B cell (primary cell): ENCODE measurements around the gene TMEM69. TPM values are rescaled to one million over a fixed set of nuclear protein-coding genes. Genes with fewer than 3 reads are reported as not detected.
"Not testable (repeated sequence)": the region's sequence is repeated elsewhere in the genome, so short reads cannot be mapped to it uniquely, and the experiment has no call there.

ENCODE experiments used
- ATAC-seq: fragments of 200-7000 bp; cut with Tn5 transposase; one replicate; pipeline ENCODE4 v1.10.0; 2021; ENCODE audit warnings: low read depth, mild to moderate bottlenecking, moderate number of reproducible peaks, moderate library complexity
- CTCF ChIA-PET: fragments of 350-600 bp; sonication (Branson Sonifier 250); formaldehyde crosslinking; loops from one replicate; lab custom pipeline; 2021; ENCODE audit warnings: antibody characterized with exemption, inconsistent platforms; lab: Charles Lee
- POLR2A ChIA-PET: fragments of 350-600 bp; sonication (Branson Sonifier 250); formaldehyde crosslinking; loops from one replicate; lab custom pipeline; 2021; ENCODE audit warnings: antibody characterized with exemption; lab: Charles Lee
- DNase-seq: peaks from one replicate; pipeline ENCODE4 v3.0.0; 2013
- H2AFZ ChIP-seq: 2 replicates; pipeline ENCODE4 v1.6.1; 2012; ENCODE audit warnings: mild to moderate bottlenecking, low read depth, low read length; ENCODE audit not compliant: insufficient read depth, poor library complexity, severe bottlenecking
- H3K27ac ChIP-seq, 2 donors: 1 replicate in 1 of 2; 2 replicates in 1 of 2; pipeline ENCODE4 v1.5.1; 2012 to 2013; ENCODE audit warnings: low read length in 2 of 2, mild to moderate bottlenecking in 2 of 2, moderate library complexity in 1 of 2
- H3K27me3 ChIP-seq, 4 experiments: fragments of 200-600 bp in 1 of 4; sonication (generic) in 1 of 4; replicated peaks in 1 of 4; 1 replicate in 2 of 4; 2 replicates in 2 of 4; pipeline versions ENCODE4 v1.6.1 to v1.7.0; 2013 to 2016; ENCODE audit warnings: low read length in 3 of 4, mild to moderate bottlenecking in 2 of 4, mixed read lengths in 1 of 4, moderate library complexity in 1 of 4; ENCODE audit not compliant: insufficient read depth in 4 of 4, control insufficient read depth in 3 of 4; ENCODE audit errors: control extremely low read depth in 1 of 4
- H3K36me3 ChIP-seq, 2 experiments: replicated peaks in 1 of 2; 1 replicate in 1 of 2; 2 replicates in 1 of 2; pipeline versions ENCODE4 v1.6.1 to v1.7.1; 2013; ENCODE audit warnings: low read length in 1 of 2; ENCODE audit not compliant: insufficient read depth in 2 of 2, control insufficient read depth in 1 of 2; ENCODE audit errors: control extremely low read depth in 1 of 2, extremely low read depth in 1 of 2
- H3K4me1 ChIP-seq, 2 donors: fragments of 200-600 bp in 1 of 2; sonication (generic) in 1 of 2; 1 replicate in 1 of 2; 2 replicates in 1 of 2; pipeline versions ENCODE4 v1.5.1 to v1.6.1; 2013 to 2017; ENCODE audit warnings: low read length in 2 of 2; ENCODE audit not compliant: control insufficient read depth in 2 of 2, insufficient read depth in 2 of 2
- H3K4me2 ChIP-seq: replicated peaks from 2 replicates; pipeline ENCODE3; 2012; ENCODE audit warnings: mild to moderate bottlenecking, low read depth, low read length; ENCODE audit not compliant: poor library complexity, severe bottlenecking
- H3K4me3 ChIP-seq, 5 experiments: fragments of 200-600 bp in 1 of 5; sonication (generic) in 1 of 5; 1 replicate in 3 of 5; 2 replicates in 2 of 5; pipeline versions ENCODE4 v1.5.1 to v1.7.0; 2011 to 2016; ENCODE audit warnings: low read length in 4 of 5, mild to moderate bottlenecking in 4 of 5, low read depth in 2 of 5, control low read depth in 1 of 5, moderate library complexity in 1 of 5; ENCODE audit not compliant: insufficient read depth in 1 of 5; ENCODE audit errors: control extremely low read depth in 1 of 5, extremely low read depth in 1 of 5
- H3K79me2 ChIP-seq: fragments of 200-600 bp; sonication (generic); one replicate; pipeline ENCODE4 v1.6.0; 2016; ENCODE audit warnings: low read length; ENCODE audit not compliant: control insufficient read depth, insufficient read depth
- H3K9ac ChIP-seq: fragments of 200-600 bp; sonication (generic); 2 replicates; pipeline ENCODE4 v1.6.1; 2017; ENCODE audit warnings: mild to moderate bottlenecking, low read length, moderate library complexity
- H3K9me3 ChIP-seq, 3 donors: one replicate each; pipeline versions ENCODE4 v1.6.1 to v1.7.1; 2013; ENCODE audit warnings: low read length in 2 of 3; ENCODE audit not compliant: control insufficient read depth in 2 of 3, insufficient read depth in 1 of 3; ENCODE audit errors: control extremely low read depth in 1 of 3
- H4K20me1 ChIP-seq: 2 replicates; pipeline ENCODE4 v1.6.0; 2012; ENCODE audit warnings: mild to moderate bottlenecking, low read length; ENCODE audit not compliant: insufficient read depth, control insufficient read depth, poor library complexity, severe bottlenecking
- H3K27ac Mint-ChIP-seq: one replicate; pipeline ENCODE4 v1.8.0; 2021; ENCODE audit warnings: mixed read lengths
- H3K27me3 Mint-ChIP-seq: one replicate; pipeline ENCODE4 v1.8.0; 2021; ENCODE audit warnings: mixed read lengths
- H3K4me1 Mint-ChIP-seq: one replicate; pipeline ENCODE4 v1.8.0; 2021; ENCODE audit warnings: mixed read lengths
- H3K4me3 Mint-ChIP-seq: one replicate; pipeline ENCODE4 v1.8.0; 2021; ENCODE audit warnings: mixed read lengths
- H3K9me3 Mint-ChIP-seq: one replicate; pipeline ENCODE4 v1.8.0; 2022; ENCODE audit warnings: mixed read lengths; ENCODE audit not compliant: insufficient read depth
- CTCF ChIP-seq: fragments of 200-600 bp; IDR thresholded peaks from one replicate; pipeline ENCODE4 v1.8.0; 2022; ENCODE audit warnings: antibody characterized with exemption, mild to moderate bottlenecking
- EZH2 ChIP-seq: IDR thresholded peaks from 2 replicates; pipeline ENCODE4 v1.6.1; 2012; ENCODE audit warnings: borderline replicate concordance, low read depth, mild to moderate bottlenecking, moderate library complexity, low read length; ENCODE audit not compliant: insufficient read depth, poor library complexity, severe bottlenecking
- WGBS: methylation state at CpG from one replicate; pipeline ENCODE4 v1.1.5; 2013; ENCODE audit warnings: missing lambda C conversion rate; ENCODE audit not compliant: insufficient coverage; 5-methylcytosine and 5-hydroxymethylcytosine counted together
- intact Hi-C: fragments of 100-400 bp; cut with micrococcal nuclease; formaldehyde crosslinking; loops from one replicate; pipeline ENCODE4 v1.10.0; 2022
- polyA plus RNA-seq: library from polyadenylated mRNA; depleted of rRNA; stranded (reverse); fragments of >200 nt; gene quantifications from 2 replicates; pipeline ENCODE4 v1.2.3, GENCODE V29; 2012
- total RNA-seq, 2 donors: library from RNA; stranded (reverse); fragments of 120-200 nt in 1 of 2; gene quantifications; 1 replicate in 1 of 2; 2 replicates in 1 of 2; pipeline versions ENCODE4 v1.2.3 to v1.2.4, GENCODE V29; 2013 to 2022

TMEM69 gene
- total and polyA plus RNA-seq, 2 donors (not counting 1 experiment from before 2014, with no cell fraction given): 21.8 to 34.2 TPM

GRCh38 chr1:45722809-45723208 lies 34.8 kb downstream of the TMEM69 start:
- H3K4me3 Mint-ChIP-seq: no peak overlapping the region
- DNase-seq: no peak
- Histone ChIP-seq H3K4me3 (no peak overlapping the region), H3K79me2 (no peaks in the 10 kb centered on the region), H3K27ac (no peak overlapping the region), H3K9ac (no peak overlapping the region), H3K27me3 (no peaks in the 10 kb centered on the region), H3K4me1 (no peaks in the 10 kb centered on the region), H3K9me3 (no peaks in the 10 kb centered on the region), H3K4me2 (no peak overlapping the region), H4K20me1 (no peaks in the 10 kb centered on the region), H3K36me3 (no peaks in the 10 kb centered on the region), H2AFZ (no peak overlapping the region)
- H3K9me3 Mint-ChIP-seq: no peaks in the 10 kb centered on the region
- no peak overlapping the region for H3K27ac Mint-ChIP-seq
- whole genome bisulfite sequencing: no CpG with 5 or more reads among the region's 3 CpGs
- ChIA-PET POLR2A (no interaction called here), CTCF (no interaction called here)
- intact Hi-C loops: no loop called here
- ATAC-seq: no peak
- no peaks in the 10 kb centered on the region for H3K27me3 Mint-ChIP-seq
- H3K4me1 Mint-ChIP-seq: no peaks in the 10 kb centered on the region
- TF ChIP-seq CTCF: no peak
- no peak for TF ChIP-seq EZH2

- DNase-seq: no peak
- H2AFZ ChIP-seq: no peak overlapping the region
- H3K27ac Mint-ChIP-seq: no peak overlapping the region
- H3K79me2 ChIP-seq: no peaks in the 10 kb centered on the region
- no peaks in the 10 kb centered on the region for H3K9me3 ChIP-seq
- H3K27ac ChIP-seq: no peak overlapping the region
- no peak overlapping the region for H3K4me3 Mint-ChIP-seq
- intact Hi-C loops: no loop called here
- H3K4me1 ChIP-seq: no peaks in the 10 kb centered on the region
- no peaks in the 10 kb centered on the region for H3K9me3 Mint-ChIP-seq
- no peaks in the 10 kb centered on the region for H4K20me1 ChIP-seq
- CTCF ChIA-PET: no interaction called here
- no peak overlapping the region for H3K9ac ChIP-seq
- no peaks in the 10 kb centered on the region for H3K36me3 ChIP-seq
- POLR2A ChIA-PET: no interaction called here
- H3K4me1 Mint-ChIP-seq: no peaks in the 10 kb centered on the region
- no peaks in the 10 kb centered on the region for H3K27me3 ChIP-seq
- H3K4me3 ChIP-seq: no peak overlapping the region
- no peak overlapping the region for H3K4me2 ChIP-seq
- no peaks in the 10 kb centered on the region for H3K27me3 Mint-ChIP-seq
- no peak for ATAC-seq
- no peak for TF ChIP-seq CTCF
- TF ChIP-seq EZH2: no peak
Observed at GRCh38 chr1:45723248-45723930, 35.4 kb downstream of the TMEM69 start.

- WGBS: no CpG with 5 or more reads among the region's 9 CpGs
- H3K27ac Mint-ChIP-seq, H3K4me1 Mint-ChIP-seq, H3K27ac ChIP-seq, H3K4me2 ChIP-seq, H3K27me3 ChIP-seq, H3K4me1 ChIP-seq, H3K79me2 ChIP-seq, H3K4me3 Mint-ChIP-seq, ATAC-seq, H3K9me3 Mint-ChIP-seq, H3K36me3 ChIP-seq, H3K9ac ChIP-seq, H3K9me3 ChIP-seq, H3K4me3 ChIP-seq, intact Hi-C loops, H3K27me3 Mint-ChIP-seq, CTCF ChIA-PET, H2AFZ ChIP-seq, H4K20me1 ChIP-seq, DNase-seq, POLR2A ChIA-PET: not testable (repeated sequence)
Observed at GRCh38 chr1:45726007-45726406, 38.0 kb downstream of the TMEM69 start.
